ENCODE data around the gene INPP4A.

INPP4A gene

GRCh38 chr2:98477506-98477905 is 32.8 kb downstream of the INPP4A start:
- H3K4me3 ChIP-seq (ENCODE audit: low read depth, low read length): no peak overlapping the region
- no peak for TF ChIP-seq CTCF (IDR thresholded peaks at IDR 0.05; ENCODE audit: insufficient read depth, low read length, missing control alignments)
- no peak for DNase-seq (ENCODE audit: low read depth, low spot score)
- ChIA-PET POLR2A (no interaction called here), CTCF (no interaction called here)

- DNase-seq (ENCODE audit: low read depth, low spot score): no peak
- TF ChIP-seq CTCF (IDR thresholded peaks at IDR 0.05; ENCODE audit: insufficient read depth, low read length, missing control alignments): no peak
- ChIA-PET CTCF (interaction anchor here (0.6 to 0.8 kb wide), 2 partner anchors 10 to 16 kb away, joined by 3 read pairs; no protein-coding TSS in a partner anchor), POLR2A (no interaction called here)
- H3K4me3 ChIP-seq (ENCODE audit: low read depth, low read length): no peak overlapping the region
Observed at GRCh38 chr2:98478088-98478551, 33.5 kb downstream of the INPP4A start.

- ChIA-PET POLR2A (no interaction called here), CTCF (interaction anchor here (0.6 to 0.8 kb wide), 2 partner anchors 9 to 16 kb away, joined by 3 read pairs; no protein-coding TSS in a partner anchor)
- H3K4me3 ChIP-seq (ENCODE audit: low read depth, low read length): no peak overlapping the region
- no peak for DNase-seq (ENCODE audit: low read depth, low spot score)
- TF ChIP-seq CTCF (IDR thresholded peaks at IDR 0.05; ENCODE audit: insufficient read depth, low read length, missing control alignments): no peak
Observed at GRCh38 chr2:98478907-98479306, 34.2 kb downstream of the INPP4A start.

GRCh38 chr2:98479371-98479770 is 34.7 kb downstream of the INPP4A start:
- CTCF ChIA-PET: interaction anchor here (1.1 to 1.5 kb wide), 2 partner anchors 14 kb away, joined by 3 to 4 read pairs; no protein-coding TSS in a partner anchor
- TF ChIP-seq CTCF (IDR thresholded peaks at IDR 0.05; ENCODE audit: insufficient read depth, low read length, missing control alignments): no peak
- POLR2A ChIA-PET: no interaction called here
- H3K4me3 ChIP-seq (ENCODE audit: low read depth, low read length): no peak overlapping the region
- DNase-seq (ENCODE audit: low read depth, low spot score): no peak

GRCh38 chr2:98479959-98480524 is 35.4 kb downstream of the INPP4A start:
- ChIA-PET CTCF (interaction anchor here (1.1 to 1.5 kb wide), 2 partner anchors 13 to 15 kb away, joined by 3 to 4 read pairs; no protein-coding TSS in a partner anchor), POLR2A (no interaction called here)
- DNase-seq (ENCODE audit: low read depth, low spot score): no peak
- TF ChIP-seq CTCF (IDR thresholded peaks at IDR 0.05; ENCODE audit: insufficient read depth, low read length, missing control alignments): no peak
- H3K4me3 ChIP-seq (ENCODE audit: low read depth, low read length): no peak overlapping the region

GRCh38 chr2:98480598-98480997 is 35.9 kb downstream of the INPP4A start:
- POLR2A ChIA-PET: no interaction called here

More at GRCh38 chr2:98480598-98480997, 35.9 kb downstream of the INPP4A start:
- no peak for DNase-seq (ENCODE audit: low read depth, low spot score)
- H3K4me3 ChIP-seq (ENCODE audit: low read depth, low read length): no peak overlapping the region
- CTCF ChIA-PET: interaction anchor here (1.5 kb wide), 1 partner anchor 13 kb away, joined by 3 read pairs; no protein-coding TSS in a partner anchor
- no peak for TF ChIP-seq CTCF (IDR thresholded peaks at IDR 0.05; ENCODE audit: insufficient read depth, low read length, missing control alignments)
